ENCODE results near the gene PIGH.

DNA sequence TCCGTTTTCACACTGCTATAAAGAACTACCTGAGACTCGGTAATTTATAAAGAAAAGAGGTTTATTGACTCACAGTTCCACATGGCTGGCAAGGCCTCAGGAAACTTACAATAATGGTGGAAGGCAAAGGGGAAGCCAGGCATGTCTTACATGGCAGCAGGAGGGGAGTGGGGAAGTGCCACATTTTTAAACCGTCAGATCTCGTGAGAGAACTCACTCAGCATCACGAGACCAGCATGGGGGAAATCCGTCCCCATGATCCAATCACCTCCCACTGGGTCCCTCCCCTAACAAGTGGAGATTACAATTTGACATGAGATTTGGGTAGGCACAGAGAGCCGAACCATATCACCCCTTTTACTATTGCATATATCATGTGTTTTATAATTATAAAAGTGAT, 2.0 kb upstream of the PIGH start:
- TF ChIP-seq CTCF (conservative IDR thresholded peaks at IDR 0.05; ENCODE audit: low read length) (no peak), EZH2phosphoT487 (IDR thresholded peaks at IDR 0.05; ENCODE audit: borderline replicate concordance) (no peak)
